ENCODE results near the gene NUDT4. TPM values are rescaled to one million over a fixed set of nuclear protein-coding genes. Genes with fewer than 3 reads are reported as not detected.

NUDT4 gene
- total RNA-seq, 2 donors from 2014 or later = 138 to 241 TPM

DNA sequence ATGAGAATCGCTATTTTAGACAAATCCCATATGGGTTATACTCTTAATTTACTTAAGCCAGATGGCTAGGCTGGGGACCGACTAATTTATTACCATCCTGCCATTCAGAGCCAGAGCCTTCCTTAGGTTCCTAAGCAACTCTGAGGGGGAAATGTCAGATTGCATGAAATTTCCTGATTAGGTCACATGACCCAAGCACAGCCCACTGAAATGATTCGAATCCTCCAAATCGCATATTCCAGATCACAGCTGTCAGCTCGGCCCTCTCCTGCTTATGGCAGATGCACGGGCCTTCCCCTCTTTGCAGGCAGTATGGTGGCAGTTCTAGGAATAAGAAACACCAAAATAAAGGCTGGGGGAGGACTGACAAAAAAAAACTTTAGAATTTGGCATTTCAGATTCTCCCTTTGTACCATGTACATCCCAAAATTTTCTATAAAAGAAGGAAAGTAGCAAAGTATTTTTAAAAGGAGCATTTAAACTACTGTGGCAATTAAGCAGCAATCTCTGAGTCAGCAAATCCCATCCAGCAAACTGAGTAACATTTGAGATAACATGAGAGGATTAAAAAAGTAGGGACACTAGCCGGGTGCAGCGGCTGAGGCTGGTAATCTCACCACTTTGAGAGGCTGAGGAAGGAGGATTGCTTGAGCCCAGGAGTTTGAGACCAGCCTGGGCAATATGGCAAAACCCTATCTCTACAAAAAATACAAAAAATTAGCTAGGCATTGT is 30.5 kb upstream of the NUDT4 start:
- H3K4me1 ChIP-seq (replicated peaks) = no peaks in the 10 kb centered on the region
- TF ChIP-seq POLR2A (IDR thresholded peaks at IDR 0.05) (no peak), POLR2AphosphoS5 (IDR thresholded peaks at IDR 0.05) (no peak)
- TF ChIP-seq, protein P1, sequence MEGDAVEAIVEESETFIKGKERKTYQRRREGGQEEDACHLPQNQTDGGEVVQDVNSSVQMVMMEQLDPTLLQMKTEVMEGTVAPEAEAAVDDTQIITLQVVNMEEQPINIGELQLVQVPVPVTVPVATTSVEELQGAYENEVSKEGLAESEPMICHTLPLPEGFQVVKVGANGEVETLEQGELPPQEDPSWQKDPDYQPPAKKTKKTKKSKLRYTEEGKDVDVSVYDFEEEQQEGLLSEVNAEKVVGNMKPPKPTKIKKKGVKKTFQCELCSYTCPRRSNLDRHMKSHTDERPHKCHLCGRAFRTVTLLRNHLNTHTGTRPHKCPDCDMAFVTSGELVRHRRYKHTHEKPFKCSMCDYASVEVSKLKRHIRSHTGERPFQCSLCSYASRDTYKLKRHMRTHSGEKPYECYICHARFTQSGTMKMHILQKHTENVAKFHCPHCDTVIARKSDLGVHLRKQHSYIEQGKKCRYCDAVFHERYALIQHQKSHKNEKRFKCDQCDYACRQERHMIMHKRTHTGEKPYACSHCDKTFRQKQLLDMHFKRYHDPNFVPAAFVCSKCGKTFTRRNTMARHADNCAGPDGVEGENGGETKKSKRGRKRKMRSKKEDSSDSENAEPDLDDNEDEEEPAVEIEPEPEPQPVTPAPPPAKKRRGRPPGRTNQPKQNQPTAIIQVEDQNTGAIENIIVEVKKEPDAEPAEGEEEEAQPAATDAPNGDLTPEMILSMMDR (IDR thresholded peaks at IDR 0.05) = no peak
- no peaks in the 10 kb centered on the region for H3K9me3 ChIP-seq
- no peak overlapping the region for H3K27ac ChIP-seq
- no peak overlapping the region for H3K4me3 ChIP-seq
- H3K27me3 ChIP-seq (replicated peaks; ENCODE audit: insufficient read depth) = no peaks in the 10 kb centered on the region
- WGBS = 84% methylated on average over 8 of the region's 8 CpGs
- intact Hi-C loops (cut with DNase I) = no loop called here
- no peaks in the 10 kb centered on the region for H3K36me3 ChIP-seq
- DNase-seq (ENCODE audit: low spot score) = no peak

GRCh38 chr12:93348575-93349435 is 28.9 kb upstream of the NUDT4 start:
- no peaks in the 10 kb centered on the region for H3K4me1 ChIP-seq (replicated peaks)
- TF ChIP-seq, protein P1 (IDR thresholded peaks at IDR 0.05) = no peak
- no peak for TF ChIP-seq POLR2A (IDR thresholded peaks at IDR 0.05)
- TF ChIP-seq POLR2AphosphoS5 (IDR thresholded peaks at IDR 0.05) = no peak
- H3K36me3 ChIP-seq = no peaks in the 10 kb centered on the region
- DNase-seq (ENCODE audit: low spot score) = no peak
- intact Hi-C loops (cut with DNase I) = no loop called here
- H3K27me3 ChIP-seq (replicated peaks; ENCODE audit: insufficient read depth) = no peaks in the 10 kb centered on the region
- H3K4me3 ChIP-seq = no peak overlapping the region
- no peak overlapping the region for H3K27ac ChIP-seq
- H3K9me3 ChIP-seq = no peaks in the 10 kb centered on the region
- 84% methylated on average over 10 of the region's 10 CpGs for WGBS

DNA sequence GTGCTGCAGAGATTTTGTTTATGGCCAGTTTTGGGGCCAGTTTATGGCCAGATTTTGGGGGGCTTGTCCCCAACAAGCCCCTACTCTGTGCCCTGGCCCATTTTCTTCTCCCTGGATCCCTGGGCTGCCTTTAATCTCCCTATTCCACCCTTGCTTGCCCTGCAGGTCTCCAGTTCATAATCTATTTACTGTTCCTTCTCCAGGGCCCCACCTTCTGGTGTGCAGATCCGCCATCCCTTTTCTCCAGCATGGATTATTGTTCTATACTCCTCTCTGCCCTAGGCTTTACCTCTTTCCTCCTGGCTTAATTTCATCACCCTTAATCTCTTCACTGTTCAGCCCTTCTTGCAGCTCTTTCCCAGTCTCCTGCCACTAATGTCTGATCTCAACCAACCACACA is 26.0 kb upstream of the NUDT4 start:
- TF ChIP-seq POLR2A (IDR thresholded peaks at IDR 0.05) = no peak
- TF ChIP-seq POLR2AphosphoS5 (IDR thresholded peaks at IDR 0.05) = no peak
- TF ChIP-seq, protein P1 (IDR thresholded peaks at IDR 0.05) = no peak
- no peaks in the 10 kb centered on the region for H3K9me3 ChIP-seq
- no peaks in the 10 kb centered on the region for H3K27me3 ChIP-seq (replicated peaks; ENCODE audit: insufficient read depth)
- intact Hi-C loops (cut with DNase I) = no loop called here
- H3K27ac ChIP-seq = no peak overlapping the region
- H3K4me3 ChIP-seq = no peak overlapping the region
- DNase-seq (ENCODE audit: low spot score) = no peak
- H3K36me3 ChIP-seq = no peaks in the 10 kb centered on the region
- no peaks in the 10 kb centered on the region for H3K4me1 ChIP-seq (replicated peaks)
- 100% methylated on average over 1 of the region's 1 CpG for WGBS

GRCh38 chr12:93352321-93352720 is 25.4 kb upstream of the NUDT4 start:
- DNase-seq (ENCODE audit: low spot score) = no peak
- H3K9me3 ChIP-seq = no peaks in the 10 kb centered on the region
- no peaks in the 10 kb centered on the region for H3K4me1 ChIP-seq (replicated peaks)
- intact Hi-C loops (cut with DNase I) = no loop called here
- H3K27ac ChIP-seq = no peak overlapping the region
- no peak overlapping the region for H3K4me3 ChIP-seq
- H3K27me3 ChIP-seq (replicated peaks; ENCODE audit: insufficient read depth) = no peaks in the 10 kb centered on the region
- no peak for TF ChIP-seq POLR2AphosphoS5 (IDR thresholded peaks at IDR 0.05)
- TF ChIP-seq, protein P1 (IDR thresholded peaks at IDR 0.05) = no peak
- no peak for TF ChIP-seq POLR2A (IDR thresholded peaks at IDR 0.05)
- no peaks in the 10 kb centered on the region for H3K36me3 ChIP-seq
- WGBS = 69% methylated on average over 8 of the region's 8 CpGs

Data from prostate gland (tissue), 2 donors.